ENCODE measurements around the gene ONECUT2. TPM values are rescaled to one million over a fixed set of nuclear protein-coding genes. Genes with fewer than 3 reads are reported as not detected.

Gene ONECUT2
- total and polyA plus RNA-seq, 2 donors (not counting 1 experiment from before 2014, with no cell fraction given), result not detected

GRCh38 chr18:57523171-57523956 lies 88.2 kb downstream of the ONECUT2 start:
- peaks cover 4% of the 10 kb centered on the region for H3K4me1 Mint-ChIP-seq
- H3K27ac ChIP-seq (ENCODE audit: low read length in 2 of 2), result no peak overlapping the region
- H3K36me3 ChIP-seq (replicated peaks in 1 of 2; ENCODE audit: control extremely low read depth in 1 of 2, control insufficient read depth in 1 of 2, extremely low read depth in 1 of 2, insufficient read depth in 2 of 2, low read length in 1 of 2), result no peaks in the 10 kb centered on the region
- no peaks in the 10 kb centered on the region for H3K9me3 Mint-ChIP-seq (ENCODE audit: insufficient read depth)
- intact Hi-C loops (cut with micrococcal nuclease), result no loop called here
- H3K9ac ChIP-seq (ENCODE audit: low read length), result no peak overlapping the region
- H3K27me3 Mint-ChIP-seq, result peaks cover 18% of the 10 kb centered on the region
- H3K4me3 Mint-ChIP-seq, result no peak overlapping the region
- ChIA-PET CTCF (no interaction called here), POLR2A (no interaction called here)
- ATAC-seq (ENCODE audit: low read depth) (no peak), DNase-seq (no peak)
- WGBS (ENCODE audit: insufficient coverage), result 87% methylated on average over 6 of the region's 11 CpGs
- H3K4me3 ChIP-seq (ENCODE audit: control extremely low read depth in 1 of 5, extremely low read depth in 1 of 5, insufficient read depth in 1 of 5, low read depth in 2 of 5, low read length in 4 of 5), result no peak overlapping the region
- peaks cover 0 to 1% (median 0%) of the 10 kb centered on the region in 3 donors for H3K9me3 ChIP-seq (ENCODE audit: control extremely low read depth in 1 of 3, control insufficient read depth in 2 of 3, insufficient read depth in 1 of 3, low read length in 2 of 3)
- TF ChIP-seq CTCF (IDR thresholded peaks at IDR 0.05), result no peak
- TF ChIP-seq EZH2 (IDR thresholded peaks at IDR 0.05; ENCODE audit: borderline replicate concordance, insufficient read depth, low read depth, low read length, poor library complexity, severe bottlenecking), result no peak
- no peaks in the 10 kb centered on the region for H4K20me1 ChIP-seq (ENCODE audit: control insufficient read depth, insufficient read depth, low read length, poor library complexity, severe bottlenecking)
- no peaks in the 10 kb centered on the region for H3K79me2 ChIP-seq (ENCODE audit: control insufficient read depth, insufficient read depth, low read length)
- H3K4me2 ChIP-seq (replicated peaks; ENCODE audit: low read depth, low read length, poor library complexity, severe bottlenecking), result no peak overlapping the region
- no peak overlapping the region for H2AFZ ChIP-seq (ENCODE audit: insufficient read depth, low read depth, low read length, poor library complexity, severe bottlenecking)
- H3K27ac Mint-ChIP-seq, result no peak overlapping the region
- peaks cover 0 to 1% (median 0%) of the 10 kb centered on the region in 4 experiments for H3K27me3 ChIP-seq (replicated peaks in 1 of 4; ENCODE audit: control extremely low read depth in 1 of 4, control insufficient read depth in 3 of 4, insufficient read depth in 4 of 4, low read length in 3 of 4)
- no peaks in the 10 kb centered on the region for H3K4me1 ChIP-seq (ENCODE audit: control insufficient read depth in 2 of 2, insufficient read depth in 2 of 2, low read length in 2 of 2)

- no peak overlapping the region for H3K4me2 ChIP-seq (replicated peaks; ENCODE audit: low read depth, low read length, poor library complexity, severe bottlenecking)
- 90% methylated on average over 12 of the region's 13 CpGs for WGBS (ENCODE audit: insufficient coverage)
- H3K4me3 ChIP-seq (ENCODE audit: control extremely low read depth in 1 of 5, extremely low read depth in 1 of 5, insufficient read depth in 1 of 5, low read depth in 2 of 5, low read length in 4 of 5), result no peak overlapping the region
- peaks cover 4% of the 10 kb centered on the region for H3K27me3 Mint-ChIP-seq
- no peak for TF ChIP-seq EZH2 (IDR thresholded peaks at IDR 0.05; ENCODE audit: borderline replicate concordance, insufficient read depth, low read depth, low read length, poor library complexity, severe bottlenecking)
- no peak for TF ChIP-seq CTCF (IDR thresholded peaks at IDR 0.05)
- no peaks in the 10 kb centered on the region for H4K20me1 ChIP-seq (ENCODE audit: control insufficient read depth, insufficient read depth, low read length, poor library complexity, severe bottlenecking)
- H3K9me3 ChIP-seq (ENCODE audit: control extremely low read depth in 1 of 3, control insufficient read depth in 2 of 3, insufficient read depth in 1 of 3, low read length in 2 of 3), result no peaks in the 10 kb centered on the region
- peaks cover 0 to 4% (median 0%) of the 10 kb centered on the region in 4 experiments for H3K27me3 ChIP-seq (replicated peaks in 1 of 4; ENCODE audit: control extremely low read depth in 1 of 4, control insufficient read depth in 3 of 4, insufficient read depth in 4 of 4, low read length in 3 of 4)
- no peak overlapping the region for H3K27ac Mint-ChIP-seq
- H3K79me2 ChIP-seq (ENCODE audit: control insufficient read depth, insufficient read depth, low read length), result no peaks in the 10 kb centered on the region
- DNase-seq, result no peak
- intact Hi-C loops (cut with micrococcal nuclease), result no loop called here
- no peak overlapping the region for H2AFZ ChIP-seq (ENCODE audit: insufficient read depth, low read depth, low read length, poor library complexity, severe bottlenecking)
- no peak overlapping the region for H3K4me3 Mint-ChIP-seq
- H3K4me1 ChIP-seq (ENCODE audit: control insufficient read depth in 2 of 2, insufficient read depth in 2 of 2, low read length in 2 of 2), result no peaks in the 10 kb centered on the region
- POLR2A ChIA-PET, result no interaction called here
- H3K4me1 Mint-ChIP-seq, result peaks cover 4% of the 10 kb centered on the region
- no peak for ATAC-seq (ENCODE audit: low read depth)
- CTCF ChIA-PET, result no interaction called here
- H3K9ac ChIP-seq (ENCODE audit: low read length), result no peak overlapping the region
- no peaks in the 10 kb centered on the region for H3K36me3 ChIP-seq (replicated peaks in 1 of 2; ENCODE audit: control extremely low read depth in 1 of 2, control insufficient read depth in 1 of 2, extremely low read depth in 1 of 2, insufficient read depth in 2 of 2, low read length in 1 of 2)
- H3K27ac ChIP-seq (ENCODE audit: low read length in 2 of 2), result no peak overlapping the region
- no peaks in the 10 kb centered on the region for H3K9me3 Mint-ChIP-seq (ENCODE audit: insufficient read depth)
These were observed 92.5 kb downstream of the ONECUT2 start for GRCh38 chr18:57527556-57528229.

Measured in B cell (primary cell).